HG03066 (cell line): ENCODE data around the gene DNM3.

Experiments
- ATAC-seq: cut with Tn5 transposase; IDR thresholded peaks from one replicate; pipeline ENCODE4 v1.9.1; 2021; ENCODE audit warnings: low read depth; ENCODE audit not compliant: unreplicated experiment

The DNM3 gene

GRCh38 chr1:172255223-172255560, 413.9 kb downstream of the DNM3 start:
- no peak for ATAC-seq

GRCh38 chr1:172265905-172266304, 424.6 kb downstream of the DNM3 start:
- ATAC-seq: no peak

GRCh38 chr1:172266528-172267174, 425.4 kb downstream of the DNM3 start:
- no peak for ATAC-seq

- no peak for ATAC-seq
Measured at GRCh38 chr1:172268237-172268636, 426.9 kb downstream of the DNM3 start.

- no peak for ATAC-seq
Measured at GRCh38 chr1:172269084-172269483, 427.8 kb downstream of the DNM3 start.

GRCh38 chr1:172269644-172270043, 428.3 kb downstream of the DNM3 start:
- ATAC-seq: no peak

GRCh38 chr1:172270605-172271004, 429.3 kb downstream of the DNM3 start:
- ATAC-seq: no peak

- ATAC-seq: no peak
Measured at GRCh38 chr1:172272087-172272486, 430.8 kb downstream of the DNM3 start.

GRCh38 chr1:172273647-172274396, 432.5 kb downstream of the DNM3 start:
- no peak for ATAC-seq

- no peak for ATAC-seq
Measured at GRCh38 chr1:172275478-172275877, 434.2 kb downstream of the DNM3 start.

GRCh38 chr1:172276120-172276818, 435.0 kb downstream of the DNM3 start:
- no peak for ATAC-seq

- no peak for ATAC-seq
Measured at GRCh38 chr1:172277275-172277674, 436.0 kb downstream of the DNM3 start.

- no peak for ATAC-seq
Measured at GRCh38 chr1:172277989-172278388, 436.7 kb downstream of the DNM3 start.

- no peak for ATAC-seq
Measured at GRCh38 chr1:172278478-172278877, 437.2 kb downstream of the DNM3 start.

- no peak for ATAC-seq
Measured at GRCh38 chr1:172279939-172280636, 438.8 kb downstream of the DNM3 start.

- no peak for ATAC-seq
Measured at GRCh38 chr1:172283766-172284165, 442.5 kb downstream of the DNM3 start.

- no peak for ATAC-seq
Measured at GRCh38 chr1:172286629-172287076, 445.4 kb downstream of the DNM3 start.

- no peak for ATAC-seq
Measured at GRCh38 chr1:172287208-172287607, 445.9 kb downstream of the DNM3 start.

GRCh38 chr1:172288581-172288980, 447.3 kb downstream of the DNM3 start:
- no peak for ATAC-seq

- no peak for ATAC-seq
Measured at GRCh38 chr1:172289448-172289847, 448.1 kb downstream of the DNM3 start.

- no peak for ATAC-seq
Measured at GRCh38 chr1:172292840-172293239, 451.5 kb downstream of the DNM3 start.
